IMR-90 (cell line): ENCODE results near the gene NIPAL3. TPM values are rescaled to one million over a fixed set of nuclear protein-coding genes. Genes with fewer than 3 reads are reported as not detected.

ENCODE experiments used
- ATAC-seq: fragments of 200-7000 bp; cut with Tn5 transposase; 2 replicates; pipeline ENCODE4 v1.9.1; 2020; ENCODE audit warnings: low read depth, mild to moderate bottlenecking, moderate library complexity
- BruUV-seq: library from RNA; stranded (reverse); fragments of 400-500 nt; replicated peaks from 2 replicates; lab custom pipeline; 2021; lab: Mats Ljungman, UMichigan
- CTCF ChIA-PET: fragments of 300-600 bp; formaldehyde crosslinking; extraction: SDS; loops from one replicate; lab custom pipeline; 2021; ENCODE audit warnings: antibody characterized with exemption; lab: Yijun Ruan, JAX
- POLR2A ChIA-PET: fragments of 300-600 bp; sonication (Branson Sonifier 250); formaldehyde crosslinking; loops from one replicate; lab custom pipeline; 2022; ENCODE audit warnings: antibody characterized with exemption; ENCODE audit not compliant: unreplicated experiment; lab: Charles Lee
- DNase-seq: peaks from one replicate; pipeline ENCODE4 v3.0.0; 2013
- H2AFZ ChIP-seq: replicated peaks from 2 replicates; pipeline ENCODE3; 2013; ENCODE audit warnings: low read length, mild to moderate bottlenecking; ENCODE audit not compliant: poor library complexity
- H2AK5ac ChIP-seq: 2 replicates; pipeline ENCODE4 v1.6.1; 2013; ENCODE audit warnings: low read depth, low read length, inconsistent platforms
- H2AK9ac ChIP-seq: replicated peaks from 2 replicates; pipeline ENCODE3; 2013; ENCODE audit warnings: mild to moderate bottlenecking, low read depth, low read length, moderate library complexity; ENCODE audit not compliant: poor library complexity
- H2BK120ac ChIP-seq: 2 replicates; pipeline ENCODE4 v1.6.1; 2013; ENCODE audit warnings: low read depth, low read length, inconsistent platforms
- H2BK15ac ChIP-seq: 3 replicates; pipeline ENCODE4 v1.6.1; 2013; ENCODE audit warnings: low read depth, low read length, inconsistent platforms
- H2BK20ac ChIP-seq: 2 replicates; pipeline ENCODE4 v1.6.1; 2013; ENCODE audit warnings: low read depth, mild to moderate bottlenecking, inconsistent platforms, low read length, moderate library complexity
- H2BK5ac ChIP-seq: 2 replicates; pipeline ENCODE4 v1.6.1; 2013; ENCODE audit warnings: mild to moderate bottlenecking, low read depth, low read length, inconsistent platforms; ENCODE audit not compliant: poor library complexity, severe bottlenecking
- H3K14ac ChIP-seq: replicated peaks from 2 replicates; pipeline ENCODE4 v1.6.1; 2013; ENCODE audit warnings: low read depth, low read length, inconsistent platforms
- H3K18ac ChIP-seq: 2 replicates; pipeline ENCODE4 v1.6.1; 2013; ENCODE audit warnings: low read depth, low read length, control low read depth
- H3K23ac ChIP-seq: 2 replicates; pipeline ENCODE4 v1.6.1; 2013; ENCODE audit warnings: low read depth, low read length, inconsistent platforms
- H3K27ac ChIP-seq: 2 replicates; pipeline ENCODE4 v1.5.1; 2013; ENCODE audit warnings: mild to moderate bottlenecking, control low read depth, low read length; ENCODE audit not compliant: insufficient read depth
- H3K27me3 ChIP-seq: 2 replicates; pipeline ENCODE4 v1.6.1; 2013; ENCODE audit warnings: low read length; ENCODE audit not compliant: control insufficient read depth, insufficient read depth
- H3K36me3 ChIP-seq: 2 replicates; pipeline ENCODE4 v1.6.1; 2013; ENCODE audit warnings: low read length, mixed read lengths; ENCODE audit not compliant: control insufficient read depth, insufficient read depth
- H3K4ac ChIP-seq: 2 replicates; pipeline ENCODE4 v1.6.1; 2013; ENCODE audit warnings: low read depth, low read length, inconsistent platforms
- H3K4me1 ChIP-seq: 2 replicates; pipeline ENCODE4 v1.6.1; 2013; ENCODE audit warnings: low read length, mixed read lengths; ENCODE audit not compliant: control insufficient read depth, insufficient read depth
- H3K4me2 ChIP-seq: 2 replicates; pipeline ENCODE4 v1.6.1; 2013; ENCODE audit warnings: low read depth, mild to moderate bottlenecking, control low read depth, low read length, moderate library complexity
- H3K4me3 ChIP-seq: 2 replicates; pipeline ENCODE4 v1.5.1; 2013; ENCODE audit warnings: low read depth, mild to moderate bottlenecking, control low read depth, low read length, moderate library complexity; ENCODE audit not compliant: insufficient read depth
- H3K56ac ChIP-seq: 2 replicates; pipeline ENCODE4 v1.6.1; 2013; ENCODE audit warnings: low read length, inconsistent platforms; ENCODE audit not compliant: insufficient read depth; ENCODE audit errors: extremely low read depth
- H3K79me1 ChIP-seq, 2 experiments: 2 replicates each; pipeline ENCODE4 v1.6.1; 2013; ENCODE audit warnings: low read length in 2 of 2, inconsistent platforms in 1 of 2, low read depth in 1 of 2
- H3K9ac ChIP-seq: 2 replicates; pipeline ENCODE4 v1.6.1; 2013; ENCODE audit warnings: low read depth, low read length, control low read depth
- H3K9me1 ChIP-seq: 2 replicates; pipeline ENCODE4 v1.6.1; 2013; ENCODE audit warnings: low read length, inconsistent platforms; ENCODE audit not compliant: insufficient read depth
- H3K9me3 ChIP-seq: 2 replicates; pipeline ENCODE4 v1.6.1; 2013; ENCODE audit warnings: low read length; ENCODE audit not compliant: control insufficient read depth, insufficient read depth
- H4K20me1 ChIP-seq: 2 replicates; pipeline ENCODE4 v1.6.1; 2013; ENCODE audit warnings: low read length, inconsistent platforms; ENCODE audit not compliant: insufficient read depth
- H4K5ac ChIP-seq: 2 replicates; pipeline ENCODE4 v1.6.1; 2013; ENCODE audit warnings: mild to moderate bottlenecking, low read depth, low read length, control low read depth
- H4K8ac ChIP-seq, 2 experiments: 2 replicates each; pipeline ENCODE4 v1.6.1; 2013; ENCODE audit warnings: low read depth in 2 of 2, low read length in 2 of 2, control low read depth in 1 of 2, inconsistent platforms in 1 of 2
- H4K91ac ChIP-seq: 2 replicates; pipeline ENCODE4 v1.6.1; 2013; ENCODE audit warnings: low read depth, low read length, inconsistent platforms; ENCODE audit not compliant: insufficient read depth
- RAD21 ChIP-seq: IDR thresholded peaks from 2 replicates; pipeline ENCODE4 v1.6.1; 2012; ENCODE audit warnings: low read length, improper control_type of control experiment
- WGBS, 2 experiments: methylation state at CpG; one replicate each; pipeline versions ENCODE4 v1.1.5 to v1.1.7; 2013; ENCODE audit warnings: missing lambda C conversion rate in 2 of 2; ENCODE audit not compliant: insufficient read length in 1 of 2; ENCODE audit errors: extremely low coverage in 2 of 2; 5-methylcytosine and 5-hydroxymethylcytosine counted together
- dilution Hi-C: fragments of 300-500 bp; cut with HindIII; formaldehyde crosslinking; loops from one replicate; pipeline ENCODE4 v1.14.3; 2018; ENCODE audit warnings: low sequenced_read_pairs; ENCODE audit not compliant: unreplicated experiment
- in situ Hi-C: fragments of 300-500 bp; cut with MboI; formaldehyde crosslinking; loops from 3 replicates; pipeline ENCODE4 v1.14.3; 2019; ENCODE audit warnings: low sequenced_read_pairs, inconsistent platforms, mixed read lengths
- intact Hi-C: fragments of 100-400 bp; cut with micrococcal nuclease; formaldehyde crosslinking; loops from 2 replicates; pipeline ENCODE4 v1.10.0; 2022
- polyA plus RNA-seq, 3 experiments: library from polyadenylated mRNA; depleted of rRNA; stranded (reverse); fragments of >200 nt; gene quantifications; 2 replicates each; pipeline ENCODE4 v1.2.3, GENCODE V29; 2012; ENCODE audit warnings: low replicate concordance in 1 of 3
- total RNA-seq: library from RNA; depleted of rRNA; stranded (reverse); fragments of >200 nt; gene quantifications from 2 replicates; pipeline ENCODE4 v1.2.3, GENCODE V29; 2012
- TF ChIP-seq, protein P1 (sequence below): fragments of 150-350 bp; IDR thresholded peaks from 2 replicates; pipeline ENCODE4 v1.6.1; 2016; ENCODE audit warnings: low read depth, mild to moderate bottlenecking, low read length, moderate library complexity, borderline replicate concordance

The NIPAL3 gene
- total and polyA plus RNA-seq, 2 of the 4 experiments (the other 2 are of a cell fraction), result 55.0 to 123 TPM

DNA sequence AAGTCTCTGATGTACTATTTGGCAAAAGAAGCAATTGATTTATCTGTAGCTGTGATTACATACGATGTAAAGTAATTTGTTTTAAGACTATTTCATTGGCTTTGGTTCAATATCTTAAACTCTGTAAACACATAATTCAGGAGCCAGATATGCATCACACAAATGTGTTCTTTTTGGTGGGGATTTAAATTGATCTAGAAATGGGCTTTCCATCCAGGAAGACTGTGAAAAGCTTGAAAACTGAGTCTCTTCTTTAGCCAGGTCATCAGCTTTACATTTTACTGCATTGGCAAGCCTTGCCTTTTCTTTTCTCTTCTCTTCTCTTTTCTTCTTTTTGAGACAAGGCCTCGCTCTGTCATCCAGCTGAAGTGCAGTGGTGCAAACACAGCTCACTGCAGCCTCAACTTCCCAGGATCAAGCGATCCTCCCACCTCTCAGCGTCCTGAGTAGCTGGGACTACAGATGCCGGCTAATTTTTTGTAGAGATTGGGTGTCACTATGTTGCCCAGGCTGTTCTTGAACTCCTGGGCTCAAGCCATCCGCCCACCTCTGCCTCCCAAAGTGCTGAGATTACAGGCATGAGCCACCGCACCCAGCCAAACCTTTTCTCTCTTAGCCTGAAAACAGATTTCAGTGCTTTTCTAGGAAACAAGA lies 88.4 kb downstream of the NIPAL3 start:
- ATAC-seq (no peak), DNase-seq (no peak)
- Histone ChIP-seq H3K79me1 (peaks cover 9 to 26% of the 10 kb centered on the region in 2 experiments), H3K27me3 (no peaks in the 10 kb centered on the region), H3K9ac (no peak overlapping the region), H4K20me1 (no peaks in the 10 kb centered on the region; the same call in 1 of the 2 replicates), H2BK20ac (no peak overlapping the region), H3K36me3 (no peaks in the 10 kb centered on the region), H2BK120ac (no peak overlapping the region), H2BK15ac (no peak overlapping the region), H3K4me1 (no peaks in the 10 kb centered on the region), H3K56ac (no peak overlapping the region), H2AK9ac (no peak overlapping the region), H4K91ac (no peak overlapping the region), H4K5ac (no peak overlapping the region), H2AFZ (no peak overlapping the region), H3K27ac (no peak overlapping the region), H3K4me3 (no peak overlapping the region), H4K8ac (no peak overlapping the region), H3K9me1 (peaks cover 12% of the 10 kb centered on the region; the same call in 1 of the 2 replicates), H3K14ac (no peak overlapping the region), H2AK5ac (no peak overlapping the region), H3K4ac (no peak overlapping the region), H3K18ac (no peak overlapping the region), H3K9me3 (no peaks in the 10 kb centered on the region), H3K4me2 (peak overlapping the region; percentile 11; the same call in 1 of the 2 replicates), H2BK5ac (no peak overlapping the region), H3K23ac (no peak overlapping the region)
- dilution Hi-C loops (no loop called here), in situ Hi-C loops (no loop called here), intact Hi-C loops (loop anchor here (2.0 to 10.0 kb wide), 2 partner anchors 87 to 111 kb away; no protein-coding TSS in a partner anchor)
- WGBS, 2 experiments, result no CpG with 5 or more reads among the region's 7 CpGs
- ChIA-PET CTCF (no interaction called here), POLR2A (no interaction called here)
- TF ChIP-seq RAD21, result no peak
- TF ChIP-seq, protein P1, sequence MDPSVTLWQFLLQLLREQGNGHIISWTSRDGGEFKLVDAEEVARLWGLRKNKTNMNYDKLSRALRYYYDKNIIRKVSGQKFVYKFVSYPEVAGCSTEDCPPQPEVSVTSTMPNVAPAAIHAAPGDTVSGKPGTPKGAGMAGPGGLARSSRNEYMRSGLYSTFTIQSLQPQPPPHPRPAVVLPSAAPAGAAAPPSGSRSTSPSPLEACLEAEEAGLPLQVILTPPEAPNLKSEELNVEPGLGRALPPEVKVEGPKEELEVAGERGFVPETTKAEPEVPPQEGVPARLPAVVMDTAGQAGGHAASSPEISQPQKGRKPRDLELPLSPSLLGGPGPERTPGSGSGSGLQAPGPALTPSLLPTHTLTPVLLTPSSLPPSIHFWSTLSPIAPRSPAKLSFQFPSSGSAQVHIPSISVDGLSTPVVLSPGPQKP, result no peak
- no TSS peak for BruUV-seq
